HEK293 (cell line): ENCODE measurements around the gene MTFMT.

Experiments
- CTCF ChIA-PET: fragments of 350-600 bp; formaldehyde crosslinking; extraction: SDS; loops from one replicate; lab custom pipeline; 2021; ENCODE audit warnings: antibody characterized with exemption; lab: Yijun Ruan, JAX
- POLR2A ChIA-PET: fragments of 300-600 bp; formaldehyde crosslinking; extraction: SDS; loops from one replicate; lab custom pipeline; 2020; ENCODE audit warnings: antibody characterized with exemption, inconsistent platforms; lab: Yijun Ruan, JAX
- H3K27ac ChIP-seq: fragments of 200-500 bp; sonication (Bioruptor generic); 2 replicates; pipeline ENCODE4 v1.5.1; 2014; ENCODE audit warnings: low read depth, low read length, control low read depth, inconsistent platforms; ENCODE audit errors: extremely low read depth
- H3K36me3 ChIP-seq, 2 experiments: fragments of 200-500 bp in 1 of 2; sonication (Bioruptor generic) in 1 of 2; 1 replicate in 1 of 2; 2 replicates in 1 of 2; pipeline ENCODE4 v1.5.1; 2014 to 2017; ENCODE audit warnings: inconsistent platforms in 2 of 2, low read length in 2 of 2; ENCODE audit not compliant: control insufficient read depth in 2 of 2, insufficient read depth in 1 of 2
- H3K4me1 ChIP-seq: fragments of 200-500 bp; sonication (Bioruptor generic); 2 replicates; pipeline ENCODE4 v1.5.1; 2014; ENCODE audit warnings: mild to moderate bottlenecking, low read length, inconsistent platforms; ENCODE audit not compliant: control insufficient read depth, insufficient read depth
- H3K4me3 ChIP-seq: 2 replicates; pipeline ENCODE4 v1.5.1; 2011; ENCODE audit warnings: low read depth, mild to moderate bottlenecking, control low read depth, low read length, moderate library complexity
- H3K9me3 ChIP-seq: fragments of 200-500 bp; sonication (Bioruptor generic); 2 replicates; pipeline ENCODE4 v1.5.1; 2014; ENCODE audit warnings: low read depth, low read length, inconsistent platforms; ENCODE audit not compliant: control insufficient read depth, insufficient read depth
- GLIS1 ChIP-seq: fragments of 450-650 bp; formaldehyde crosslinking; IDR thresholded peaks from 2 replicates; pipeline ENCODE4 v1.5.1; 2016; ENCODE audit warnings: missing biosample characterization, missing genetic modification characterization
- KLF17 ChIP-seq: fragments of 450-650 bp; formaldehyde crosslinking; IDR thresholded peaks from 2 replicates; pipeline ENCODE4 v1.5.1; 2016; ENCODE audit warnings: missing biosample characterization, missing genetic modification characterization
- KLF8 ChIP-seq: fragments of 450-650 bp; formaldehyde crosslinking; IDR thresholded peaks from 2 replicates; pipeline ENCODE4 v1.5.1; 2016; ENCODE audit warnings: missing biosample characterization, missing genetic modification characterization
- MZF1 ChIP-seq: fragments of 450-650 bp; formaldehyde crosslinking; IDR thresholded peaks from 2 replicates; pipeline ENCODE4 v1.5.1; 2017; ENCODE audit warnings: missing biosample characterization, missing genetic modification characterization, borderline replicate concordance
- PRDM10 ChIP-seq: fragments of 450-650 bp; formaldehyde crosslinking; IDR thresholded peaks from 2 replicates; pipeline ENCODE4 v1.5.1; 2016; ENCODE audit warnings: missing biosample characterization, missing genetic modification characterization
- SCRT2 ChIP-seq: fragments of 450-650 bp; formaldehyde crosslinking; IDR thresholded peaks from 2 replicates; pipeline ENCODE4 v1.5.1; 2016; ENCODE audit warnings: missing biosample characterization, missing genetic modification characterization
- SP2 ChIP-seq: fragments of 450-650 bp; formaldehyde crosslinking; IDR thresholded peaks from 2 replicates; pipeline ENCODE4 v1.5.1; 2016; ENCODE audit warnings: missing biosample characterization, missing genetic modification characterization
- SP3 ChIP-seq: fragments of 450-650 bp; formaldehyde crosslinking; IDR thresholded peaks from 2 replicates; pipeline ENCODE4 v1.5.1; 2016; ENCODE audit warnings: missing biosample characterization, missing genetic modification characterization
- YY1 ChIP-seq: fragments of 450-650 bp; formaldehyde crosslinking; IDR thresholded peaks from 2 replicates; pipeline ENCODE4 v1.5.1; 2018; ENCODE audit warnings: missing biosample characterization, missing genetic modification characterization
- ZBTB11 ChIP-seq: fragments of 450-650 bp; formaldehyde crosslinking; conservative IDR thresholded peaks from 2 replicates; pipeline ENCODE4 v1.5.1; 2016; ENCODE audit warnings: low read depth, missing biosample characterization, missing genetic modification characterization
- ZBTB48 ChIP-seq: fragments of 450-650 bp; formaldehyde crosslinking; IDR thresholded peaks from 2 replicates; pipeline ENCODE4 v1.5.1; 2016; ENCODE audit warnings: missing biosample characterization, missing genetic modification characterization
- ZFHX2 ChIP-seq: fragments of 450-650 bp; formaldehyde crosslinking; conservative IDR thresholded peaks from 2 replicates; pipeline ENCODE4 v1.5.1; 2016; ENCODE audit warnings: missing biosample characterization, missing genetic modification characterization
- ZNF248 ChIP-seq: fragments of 450-650 bp; formaldehyde crosslinking; IDR thresholded peaks from 2 replicates; pipeline ENCODE4 v1.5.1; 2017; ENCODE audit warnings: missing biosample characterization, missing genetic modification characterization
- ZNF292 ChIP-seq: fragments of 450-650 bp; formaldehyde crosslinking; IDR thresholded peaks from 2 replicates; pipeline ENCODE4 v1.5.1; 2016; ENCODE audit warnings: low read depth, missing biosample characterization, missing genetic modification characterization, borderline replicate concordance
- ZNF335 ChIP-seq: fragments of 450-650 bp; formaldehyde crosslinking; conservative IDR thresholded peaks from 2 replicates; pipeline ENCODE4 v1.5.1; 2016; ENCODE audit warnings: missing biosample characterization, missing genetic modification characterization
- ZNF354C ChIP-seq: fragments of 450-650 bp; formaldehyde crosslinking; IDR thresholded peaks from 2 replicates; pipeline ENCODE4 v1.5.1; 2016; ENCODE audit warnings: missing biosample characterization, missing genetic modification characterization, low read depth, borderline replicate concordance
- ZNF48 ChIP-seq: fragments of 450-650 bp; formaldehyde crosslinking; IDR thresholded peaks from 2 replicates; pipeline ENCODE4 v1.5.1; 2016; ENCODE audit warnings: missing biosample characterization, missing genetic modification characterization
- ZNF510 ChIP-seq: fragments of 450-650 bp; formaldehyde crosslinking; IDR thresholded peaks from 2 replicates; pipeline ENCODE4 v1.5.1; 2018; ENCODE audit warnings: mild to moderate bottlenecking, missing genetic modification characterization, missing biosample characterization; ENCODE audit not compliant: insufficient replicate concordance
- ZNF530 ChIP-seq: fragments of 450-650 bp; formaldehyde crosslinking; IDR thresholded peaks from 2 replicates; pipeline ENCODE4 v1.5.1; 2016; ENCODE audit warnings: low read depth, missing biosample characterization, missing genetic modification characterization
- ZNF621 ChIP-seq: fragments of 450-650 bp; formaldehyde crosslinking; IDR thresholded peaks from 2 replicates; pipeline ENCODE4 v1.5.1; 2017; ENCODE audit warnings: missing biosample characterization, missing genetic modification characterization
- ZNF660 ChIP-seq: fragments of 450-650 bp; IDR thresholded peaks from 2 replicates; pipeline ENCODE4 v1.5.1; 2018; ENCODE audit warnings: missing biosample characterization, mild to moderate bottlenecking, missing genetic modification characterization
- ZNF664 ChIP-seq: fragments of 450-650 bp; formaldehyde crosslinking; IDR thresholded peaks from 2 replicates; pipeline ENCODE4 v1.5.1; 2016; ENCODE audit warnings: missing biosample characterization, missing genetic modification characterization
- ZNF692 ChIP-seq: fragments of 450-650 bp; formaldehyde crosslinking; IDR thresholded peaks from 2 replicates; pipeline ENCODE4 v1.5.1; 2016; ENCODE audit warnings: missing biosample characterization, missing genetic modification characterization
- ZNF701 ChIP-seq: fragments of 450-650 bp; formaldehyde crosslinking; IDR thresholded peaks from 2 replicates; pipeline ENCODE4 v1.5.1; 2016; ENCODE audit warnings: missing biosample characterization, missing genetic modification characterization
- ZNF747 ChIP-seq: fragments of 450-650 bp; formaldehyde crosslinking; IDR thresholded peaks from 2 replicates; pipeline ENCODE4 v1.5.1; 2016; ENCODE audit warnings: missing biosample characterization, missing genetic modification characterization
- ZNF776 ChIP-seq: fragments of 450-650 bp; formaldehyde crosslinking; IDR thresholded peaks from 2 replicates; pipeline ENCODE4 v1.5.0; 2017; ENCODE audit warnings: missing biosample characterization, missing genetic modification characterization, borderline replicate concordance
- ZNF791 ChIP-seq: fragments of 450-650 bp; formaldehyde crosslinking; IDR thresholded peaks from 2 replicates; pipeline ENCODE4 v1.5.1; 2016; ENCODE audit warnings: missing biosample characterization, missing genetic modification characterization
- ZSCAN30 ChIP-seq: fragments of 450-650 bp; IDR thresholded peaks from 2 replicates; pipeline ENCODE4 v1.5.1; 2018; ENCODE audit warnings: missing biosample characterization, mild to moderate bottlenecking, missing genetic modification characterization, moderate library complexity

The MTFMT gene

GRCh38 chr15:65028921-65029735 lies at the start of gene MTFMT:
Gene MTFMT (minus strand): TSS chr15:65029639. CDS start chr15:65029613, 26 bp downstream.
- Histone ChIP-seq H3K4me3 (peak within 1 kb of the TSS; percentile 91), H3K9me3 (no peaks in the 10 kb centered on the region), H3K27ac (peak within 1 kb of the TSS; percentile 62; the same call in 1 of the 2 replicates), H3K36me3 (peaks cover 12 to 22% of the 10 kb centered on the region in 2 experiments; a peak in 2 of 3 replicates), H3K4me1 (no peaks in the 10 kb centered on the region)
- ChIA-PET POLR2A (interaction anchor here (0.6 kb wide), 1 partner anchor 188 kb away, joined by 3 read pairs; no protein-coding TSS in a partner anchor), CTCF (interaction anchor here (0.6 kb wide), 1 partner anchor 642 kb away, joined by 4 read pairs; the partner anchor contains the start of gene TRIP4)
- no peak for TF ChIP-seq ZNF248 (tag by site-specific recombination)
- no peak for TF ChIP-seq ZNF292 (tag by site-specific recombination)
- TF ChIP-seq ZNF701 (tag by site-specific recombination) = no peak
- peak; percentile 34; the same call in 1 of the 2 replicates for TF ChIP-seq ZBTB11 (tag by site-specific recombination)
- 0 out of 2 replicates have a peak, but pooled peaks have one; percentile 53 for TF ChIP-seq ZNF660
- no peak for TF ChIP-seq ZNF747 (tag by site-specific recombination)
- TF ChIP-seq ZNF664 (tag by site-specific recombination) = no peak
- TF ChIP-seq PRDM10 (tag by site-specific recombination) = no peak
- no peak for TF ChIP-seq ZNF354C (tag by site-specific recombination)
- TF ChIP-seq MZF1 (tag by site-specific recombination) = no peak
- no peak for TF ChIP-seq ZNF621 (tag by site-specific recombination)
- TF ChIP-seq SCRT2 (tag by site-specific recombination) = no peak
- TF ChIP-seq ZNF776 (tag by site-specific recombination) = no peak
- no peak for TF ChIP-seq ZNF530 (tag by site-specific recombination)
- TF ChIP-seq ZFHX2 (tag by site-specific recombination) = peak; percentile 87
- TF ChIP-seq KLF8 (tag by site-specific recombination) = peak; percentile 44; the same call in 1 of the 2 replicates
- peak; percentile 77; the same call in 1 of the 2 replicates for TF ChIP-seq ZSCAN30 (tag by site-specific recombination)
- TF ChIP-seq YY1 (tag by site-specific recombination) = 0 out of 2 replicates have a peak, but pooled peaks have one; percentile 52
- TF ChIP-seq ZBTB48 (tag by site-specific recombination) = peak; percentile 56; the same call in 1 of the 2 replicates
- peak; percentile 56 for TF ChIP-seq ZNF335 (tag by site-specific recombination)
- TF ChIP-seq GLIS1 (tag by site-specific recombination) = peak; percentile 69; the same call in 1 of the 2 replicates
- TF ChIP-seq KLF17 (tag by site-specific recombination) = no peak
- no peak; the same call in 1 of the 2 replicates for TF ChIP-seq SP2 (tag by site-specific recombination)
- TF ChIP-seq ZNF48 (tag by site-specific recombination) = no peak
- peak; percentile 46; the same call in 1 of the 2 replicates for TF ChIP-seq SP3 (tag by site-specific recombination)
- TF ChIP-seq ZNF510 (tag by site-specific recombination) = no peak
- TF ChIP-seq ZNF692 (tag by site-specific recombination) = 0 out of 2 replicates have a peak, but pooled peaks have one; percentile 61
- TF ChIP-seq ZNF791 = no peak
